GM12892 (cell line): Measurements from ENCODE around the gene TSPAN4.

Experiments
- DNase-seq: peaks from one replicate; pipeline ENCODE4 v3.0.0; 2011; ENCODE audit not compliant: insufficient read length
- FAIRE-seq: peaks from 2 replicates; lab custom pipeline; 2011; peaks lifted over from hg19 to GRCh38; lab: Jason Lieb, UNC
- POLR2A ChIP-seq: IDR thresholded peaks from 2 replicates; pipeline ENCODE4 v1.6.1; 2011; ENCODE audit warnings: low read depth, low read length, control low read depth
- POLR2AphosphoS5 ChIP-seq: IDR thresholded peaks from 2 replicates; pipeline ENCODE4 v1.6.1; 2011; ENCODE audit warnings: low read depth, low read length, control low read depth
- TAF1 ChIP-seq: IDR thresholded peaks from 2 replicates; pipeline ENCODE4 v1.6.1; 2011; ENCODE audit warnings: low read depth, mild to moderate bottlenecking, control low read depth, low read length, borderline replicate concordance

The TSPAN4 gene

DNA sequence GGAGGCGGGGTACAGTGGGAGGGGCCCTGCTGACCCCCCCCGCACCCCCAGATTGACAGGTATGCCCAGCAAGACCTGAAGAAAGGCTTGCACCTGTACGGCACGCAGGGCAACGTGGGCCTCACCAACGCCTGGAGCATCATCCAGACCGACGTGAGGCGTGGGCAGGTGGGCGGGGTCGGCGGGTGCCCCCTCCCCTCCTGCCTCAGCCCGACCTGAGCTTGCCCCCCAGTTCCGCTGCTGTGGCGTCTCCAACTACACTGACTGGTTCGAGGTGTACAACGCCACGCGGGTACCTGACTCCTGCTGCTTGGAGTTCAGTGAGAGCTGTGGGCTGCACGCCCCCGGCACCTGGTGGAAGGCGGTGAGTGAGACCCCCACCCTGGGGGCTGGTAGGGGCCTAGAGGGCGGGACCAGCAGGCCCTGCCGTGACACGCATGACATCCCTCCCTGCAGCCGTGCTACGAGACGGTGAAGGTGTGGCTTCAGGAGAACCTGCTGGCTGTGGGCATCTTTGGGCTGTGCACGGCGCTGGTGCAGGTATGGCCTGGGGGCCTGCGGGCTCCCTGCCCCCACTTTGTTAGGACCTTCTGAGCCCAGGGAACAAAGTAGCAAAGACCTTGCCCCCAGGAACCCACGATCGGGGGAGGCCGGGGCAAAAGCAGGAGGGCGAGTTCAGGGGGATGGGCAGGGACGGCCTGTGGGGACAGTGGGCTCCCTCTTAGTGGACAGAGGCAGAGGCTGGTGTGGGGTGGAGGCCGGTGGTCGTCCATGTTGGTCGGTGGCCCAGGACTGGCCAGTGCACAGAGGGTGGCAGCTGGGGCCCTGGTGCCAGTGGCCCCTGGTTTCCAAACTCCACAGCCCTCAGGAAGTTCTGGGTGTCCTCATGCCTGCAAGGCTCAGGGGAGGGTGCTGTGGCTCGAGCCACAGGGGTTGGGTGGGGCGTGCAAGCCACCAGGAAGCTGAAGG lies 23.1 kb downstream of the TSPAN4 start:
- DNase-seq = no peak
- no peak for FAIRE-seq
- TF ChIP-seq POLR2A = no peak
- no peak for TF ChIP-seq POLR2AphosphoS5
- TF ChIP-seq TAF1 = no peak

DNA sequence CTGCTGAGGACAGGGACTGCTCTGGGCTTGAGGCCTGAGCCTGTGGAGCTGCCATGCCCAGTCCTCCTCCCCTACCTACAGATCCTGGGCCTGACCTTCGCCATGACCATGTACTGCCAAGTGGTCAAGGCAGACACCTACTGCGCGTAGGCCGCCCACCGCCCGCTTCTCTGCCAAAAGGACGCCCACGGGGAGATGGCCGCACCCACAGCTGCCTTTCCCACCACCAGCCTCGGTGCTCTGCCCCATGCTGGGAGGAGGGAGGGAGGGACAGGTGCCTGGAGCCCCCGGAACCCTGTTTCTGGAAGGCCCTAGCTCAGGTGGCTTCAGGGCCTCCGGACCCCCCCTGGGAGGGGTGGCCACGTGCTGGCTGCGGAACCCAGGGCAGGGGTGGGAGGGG lies 23.8 kb downstream of the TSPAN4 start:
- TF ChIP-seq TAF1 (no peak), POLR2AphosphoS5 (no peak), POLR2A (no peak)
- DNase-seq (no peak), FAIRE-seq (no peak)

DNA sequence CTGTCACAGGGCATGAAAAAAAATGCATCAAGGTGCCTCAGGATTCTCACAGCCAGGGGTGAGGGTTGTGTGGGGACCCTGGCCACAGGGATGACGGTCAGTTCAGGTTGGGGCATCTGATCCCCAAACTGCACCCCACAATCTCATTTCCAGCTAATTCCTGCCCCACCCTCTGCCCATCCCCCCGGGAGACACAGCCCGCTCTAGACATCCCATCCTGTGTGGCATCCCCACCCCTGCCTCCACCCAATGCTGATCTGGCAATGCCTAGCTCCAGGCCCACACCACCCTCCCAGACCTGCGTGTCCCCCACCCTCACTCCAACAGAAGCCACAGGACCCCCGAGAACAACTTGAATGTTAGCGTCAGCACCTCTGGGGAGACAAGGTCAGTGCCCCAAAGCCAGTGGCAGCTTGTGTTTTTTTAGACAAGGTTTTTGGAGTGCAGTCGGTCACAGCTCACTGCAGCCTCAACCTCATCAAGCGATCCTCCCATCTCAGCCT lies 25.3 kb downstream of the TSPAN4 start:
- FAIRE-seq = no peak

GRCh38 chr11:868394-868793 lies 25.7 kb downstream of the TSPAN4 start:
- no peak for DNase-seq
- TF ChIP-seq POLR2A (no peak), POLR2AphosphoS5 (no peak), TAF1 (no peak)
- no peak for FAIRE-seq

More for the DNA sequence above, 25.3 kb downstream of the TSPAN4 start:
- no peak for DNase-seq
- no peak for TF ChIP-seq TAF1

GRCh38 chr11:868802-869201 lies 26.1 kb downstream of the TSPAN4 start:
- DNase-seq (no peak), FAIRE-seq (no peak)
- no peak for TF ChIP-seq TAF1
- no peak for TF ChIP-seq POLR2AphosphoS5
- TF ChIP-seq POLR2A = no peak

GRCh38 chr11:869399-870126 lies 26.9 kb downstream of the TSPAN4 start:
- TF ChIP-seq POLR2A = no peak
- no peak for TF ChIP-seq TAF1
- no peak for TF ChIP-seq POLR2AphosphoS5
- DNase-seq (no peak), FAIRE-seq (no peak)

DNA sequence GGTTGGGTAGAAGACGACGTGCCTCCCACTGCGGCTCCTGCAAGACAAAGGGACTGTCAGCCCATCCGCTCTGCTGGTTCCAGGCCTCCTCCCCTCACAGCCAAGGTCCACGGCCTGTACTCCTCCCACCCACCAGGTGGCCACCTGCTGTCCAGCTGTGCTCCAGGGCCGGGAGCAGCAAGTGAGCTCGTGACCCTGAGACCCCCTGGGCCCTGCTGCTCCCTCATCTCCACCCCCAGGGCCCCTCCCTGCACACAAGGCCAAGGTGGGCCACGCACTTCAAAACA lies 27.4 kb downstream of the TSPAN4 start:
- TF ChIP-seq POLR2AphosphoS5 (0 out of 2 replicates have a peak, but pooled peaks have one; percentile 6), POLR2A (no peak)
- no peak for DNase-seq
- FAIRE-seq = no peak

DNA sequence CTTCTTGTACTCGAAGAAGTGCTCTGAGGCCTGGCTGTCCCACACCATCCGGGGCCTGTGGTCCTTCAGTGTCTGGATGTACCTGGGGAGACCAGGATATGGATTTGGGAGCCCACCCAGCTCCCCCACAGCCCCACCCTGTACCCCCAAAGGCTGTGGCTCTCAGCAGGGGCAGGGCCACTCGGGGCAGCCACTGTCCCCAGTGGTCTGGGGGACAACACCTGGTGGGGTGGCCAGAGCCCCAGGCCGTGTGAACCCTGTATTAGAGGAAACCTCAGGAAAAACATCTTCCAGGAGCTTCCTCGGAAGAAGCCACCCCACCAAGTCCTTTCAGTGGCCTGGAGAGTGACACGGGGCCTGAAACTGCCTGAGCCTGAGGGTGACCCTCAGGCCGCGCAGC lies 27.8 kb downstream of the TSPAN4 start:
- DNase-seq (no peak), FAIRE-seq (no peak)
- TF ChIP-seq POLR2A = no peak
- no peak for TF ChIP-seq TAF1
- TF ChIP-seq POLR2AphosphoS5 = no peak

- TF ChIP-seq POLR2AphosphoS5 (no peak), POLR2A (no peak), TAF1 (no peak)
- no peak for FAIRE-seq
- no peak for DNase-seq
Measured at GRCh38 chr11:871472-871871, 28.8 kb downstream of the TSPAN4 start.

DNA sequence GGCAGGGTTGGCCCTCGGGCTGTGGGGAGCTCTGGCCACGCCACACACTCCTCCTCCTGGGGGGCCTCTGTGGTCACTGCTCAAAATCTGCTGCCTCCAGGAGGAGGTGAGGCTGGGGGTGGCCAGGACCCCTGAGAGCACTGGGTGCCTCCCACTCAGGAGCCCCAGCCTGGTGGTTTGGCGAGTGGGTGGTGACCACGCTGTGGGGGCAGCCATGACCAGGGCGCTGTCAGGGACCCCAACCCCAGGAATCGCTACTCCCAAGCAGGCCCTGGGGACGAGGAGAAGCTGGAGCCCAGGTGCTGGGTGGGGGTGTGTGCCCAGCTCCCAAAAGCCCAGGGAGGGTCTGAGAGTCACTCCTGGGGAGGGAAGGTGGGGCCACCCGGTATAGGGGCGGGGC lies 30.1 kb downstream of the TSPAN4 start:
- DNase-seq (no peak), FAIRE-seq (no peak)
- no peak for TF ChIP-seq POLR2AphosphoS5
- no peak for TF ChIP-seq TAF1
- no peak for TF ChIP-seq POLR2A

DNA sequence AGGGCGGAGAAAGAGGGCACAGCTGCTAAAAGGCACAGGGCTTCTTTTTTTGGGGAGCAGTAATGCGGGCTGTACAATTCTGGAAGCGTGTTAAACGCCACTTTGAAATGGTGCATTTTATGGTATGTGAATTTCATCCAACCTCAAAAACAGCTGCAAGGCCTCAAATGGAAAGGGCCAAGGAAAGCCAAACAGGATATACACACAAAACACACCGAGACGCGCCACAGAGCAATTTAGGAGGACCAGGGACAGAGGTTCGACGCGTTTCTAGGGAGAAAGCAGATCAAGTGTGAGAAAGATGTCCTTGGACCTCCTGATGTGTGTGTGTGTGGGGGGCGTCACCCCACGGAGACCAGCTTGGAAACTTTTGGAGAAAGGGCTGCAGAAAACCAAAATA lies 31.1 kb downstream of the TSPAN4 start:
- DNase-seq = no peak
- no peak for FAIRE-seq
- TF ChIP-seq POLR2AphosphoS5 (no peak), TAF1 (no peak), POLR2A (no peak)
